K562 (cell line): ENCODE data around the gene HMGA1. TPM values are rescaled to one million over a fixed set of nuclear protein-coding genes. Genes with fewer than 3 reads are reported as not detected.

Source experiments
- ARHGAP35 ChIP-seq: fragments of 450-650 bp; IDR thresholded peaks from 2 replicates; pipeline ENCODE4 v1.6.1; 2018; ENCODE audit not compliant: partially characterized antibody
- BRD9 ChIP-seq: fragments of 450-650 bp; IDR thresholded peaks from 2 replicates; pipeline ENCODE4 v1.6.1; 2018; ENCODE audit warnings: low read depth; ENCODE audit not compliant: partially characterized antibody
- DACH1 ChIP-seq: fragments of 450-650 bp; IDR thresholded peaks from 2 replicates; pipeline ENCODE4 v1.6.1; 2018; ENCODE audit not compliant: partially characterized antibody
- EP400 ChIP-seq: fragments of 450-650 bp; IDR thresholded peaks from 2 replicates; pipeline ENCODE4 v1.6.1; 2017; ENCODE audit warnings: antibody characterized with exemption, mild to moderate bottlenecking, moderate library complexity
- FOS ChIP-seq: IDR thresholded peaks from 3 replicates; pipeline ENCODE4 v1.6.1; 2011; ENCODE audit not compliant: insufficient read length; ENCODE audit errors: extremely low read depth
- FUS ChIP-seq: fragments of 200-400 bp; formaldehyde crosslinking; optimal IDR thresholded peaks from 2 replicates; pipeline ENCODE3; 2017; ENCODE audit warnings: low read depth, low read length
- LCOR ChIP-seq: sonication (generic); formaldehyde crosslinking; IDR thresholded peaks from 2 replicates; pipeline ENCODE4 v1.8.0; 2022; ENCODE audit warnings: mild to moderate bottlenecking, missing genetic modification reagents
- MIER1 ChIP-seq: fragments of 450-650 bp; IDR thresholded peaks from 2 replicates; pipeline ENCODE4 v1.6.1; 2016; ENCODE audit warnings: antibody characterized with exemption, mild to moderate bottlenecking, low read depth
- PHB2 ChIP-seq: fragments of 450-650 bp; IDR thresholded peaks from 2 replicates; pipeline ENCODE4 v1.6.1; 2017; ENCODE audit warnings: low read depth
- PPARD ChIP-seq: fragments of 250-450 bp; sonication (Bioruptor Pico); IDR thresholded peaks from 2 replicates; pipeline ENCODE4 v1.8.0; 2022; ENCODE audit warnings: inconsistent platforms, mild to moderate bottlenecking, moderate library complexity
- SMAD3 ChIP-seq: fragments of 450-650 bp; formaldehyde crosslinking; conservative IDR thresholded peaks from 2 replicates; pipeline ENCODE4 v1.4.0; 2020; ENCODE audit warnings: mild to moderate bottlenecking
- SMARCC2 ChIP-seq: fragments of 450-650 bp; IDR thresholded peaks from 2 replicates; pipeline ENCODE4 v1.6.1; 2017; ENCODE audit warnings: antibody characterized with exemption, moderate library complexity, mild to moderate bottlenecking, low read depth
- SMARCE1 ChIP-seq: fragments of 450-650 bp; IDR thresholded peaks from 2 replicates; pipeline ENCODE4 v1.7.1; 2016; ENCODE audit warnings: mild to moderate bottlenecking
- SREBF1 ChIP-seq: fragments of 150-350 bp; IDR thresholded peaks from 2 replicates; pipeline ENCODE4 v1.6.1; 2014; ENCODE audit warnings: antibody characterized with exemption, low read depth, low read length, borderline replicate concordance
- YBX1 ChIP-seq: fragments of 450-650 bp; IDR thresholded peaks from 2 replicates; pipeline ENCODE4 v1.7.1; 2016; ENCODE audit warnings: mild to moderate bottlenecking
- ZBTB17 ChIP-seq: fragments of 450-650 bp; formaldehyde crosslinking; IDR thresholded peaks from 2 replicates; pipeline ENCODE4 v1.4.0; 2020; ENCODE audit warnings: mild to moderate bottlenecking
- ZFP1 ChIP-seq: fragments of 450-650 bp; formaldehyde crosslinking; IDR thresholded peaks from 2 replicates; pipeline ENCODE4 v1.4.0; 2020; ENCODE audit warnings: mild to moderate bottlenecking, mixed read lengths
- ZNF316 ChIP-seq: fragments of 450-650 bp; IDR thresholded peaks from 2 replicates; pipeline ENCODE4 v1.6.1; 2016
- ZNF384 ChIP-seq: IDR thresholded peaks from 2 replicates; pipeline ENCODE4 v1.6.1; 2012; ENCODE audit warnings: low read depth, low read length, improper control_type of control experiment
- ZNF408 ChIP-seq: fragments of 250-450 bp; sonication (Bioruptor Pico); IDR thresholded peaks from 2 replicates; pipeline ENCODE4 v1.4.0; 2020; ENCODE audit warnings: low read depth, mild to moderate bottlenecking, moderate library complexity
- ZNF431 ChIP-seq: sonication (generic); formaldehyde crosslinking; IDR thresholded peaks from 2 replicates; pipeline ENCODE4 v1.8.0; 2022; ENCODE audit warnings: mild to moderate bottlenecking, missing genetic modification reagents
- ZNF75A ChIP-seq: fragments of 450-650 bp; formaldehyde crosslinking; IDR thresholded peaks from 2 replicates; pipeline ENCODE4 v1.4.0; 2020; ENCODE audit warnings: mild to moderate bottlenecking
- polyA plus RNA-seq, 8 experiments: library from polyadenylated mRNA; depleted of rRNA in 4 of 8; stranded (reverse) in 5 of 8; unstranded in 3 of 8; fragments of >200 nt; fragmentation: Nextera tagmentation in 2 of 8; fragmentation: Illumina TruSeq in 1 of 8; extraction: Ambion mirVana in 2 of 8; extraction: Trizol in 1 of 8; gene quantifications; 2 replicates each; pipeline versions ENCODE4 v1.2.1 to v1.2.3, GENCODE V29; 2011 to 2014; ENCODE audit warnings: inconsistent platforms in 1 of 8, missing spikeins in 1 of 8
- total RNA-seq, 7 experiments: library from RNA; depleted of rRNA in 6 of 7; stranded (reverse); fragments of >200 nt in 6 of 7; fragmentation: Illumina TruSeq in 2 of 7; extraction: Trizol in 2 of 7; gene quantifications; 2 replicates each; pipeline versions ENCODE4 v1.2.1 to v1.2.3, GENCODE V29; 2011 to 2021; ENCODE audit warnings: low replicate concordance in 1 of 7
- TF ChIP-seq, protein P1 (sequence below), 2 experiments: fragments of 450-650 bp; conservative IDR thresholded peaks; 2 replicates each; pipeline ENCODE4 v1.6.1; 2017; ENCODE audit warnings: mild to moderate bottlenecking in 2 of 2, moderate library complexity in 2 of 2
- TF ChIP-seq, protein P2 (sequence below): sonication (generic); formaldehyde crosslinking; IDR thresholded peaks from 2 replicates; pipeline ENCODE4 v1.8.0; 2022; ENCODE audit warnings: mild to moderate bottlenecking, low read depth, missing genetic modification reagents
- TF ChIP-seq, protein P3 (sequence below): fragments of 250-450 bp; sonication (Bioruptor Pico); IDR thresholded peaks from 2 replicates; pipeline ENCODE4 v1.8.0; 2021; ENCODE audit warnings: moderate library complexity, mild to moderate bottlenecking, inconsistent platforms
- TF ChIP-seq, protein P4 (sequence below): fragments of 200-800 bp; sonication (Bioruptor generic); IDR thresholded peaks from 2 replicates; pipeline ENCODE4 v1.6.1; 2017; ENCODE audit warnings: missing genetic modification characterization, missing compliant biosample characterization

The HMGA1 gene
- total and polyA plus RNA-seq, 9 of the 15 experiments (the other 6 are each of a cell fraction or from before 2014, with no cell fraction given): 27.8 to 1,947 (median 594) TPM

DNA sequence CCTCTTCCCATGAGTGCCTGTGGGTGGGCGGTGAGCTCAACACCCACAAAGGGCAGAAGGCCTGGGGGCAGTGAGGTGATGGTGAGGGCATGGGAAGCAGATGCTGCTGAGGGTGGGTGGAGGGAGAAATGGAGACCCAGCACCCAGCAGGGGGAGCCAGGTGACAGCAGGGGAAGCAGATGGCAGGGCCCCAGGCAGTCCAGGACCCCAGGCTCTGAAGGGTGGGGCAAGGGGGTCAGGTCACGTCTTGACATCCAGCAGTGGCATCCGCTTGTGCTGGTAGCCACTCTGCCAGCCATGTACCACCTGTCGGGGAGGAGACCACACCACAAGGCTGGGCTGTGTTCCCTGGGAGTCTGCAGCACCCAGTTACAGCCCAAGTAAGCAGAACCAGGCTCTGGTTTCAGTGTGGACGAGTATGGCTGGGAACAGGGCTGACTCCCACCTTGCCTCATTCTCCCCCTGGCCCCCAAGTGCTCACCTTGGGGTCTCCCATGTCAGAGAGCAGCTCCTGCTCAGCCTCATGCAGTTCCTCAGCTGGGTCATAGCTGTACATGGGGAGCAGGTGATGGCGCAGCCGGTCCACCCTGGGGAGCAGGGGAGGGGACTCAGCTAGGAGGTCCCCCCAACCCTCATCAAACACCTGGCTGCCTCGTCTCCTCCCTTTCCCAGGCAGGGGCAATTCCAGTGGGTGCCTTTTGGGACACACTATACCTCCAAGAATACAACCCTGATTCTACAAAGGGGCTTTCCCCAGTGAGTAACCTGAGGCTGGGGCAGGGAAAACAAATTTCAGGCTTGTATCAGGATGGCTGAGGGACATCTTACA lies 10.1 kb downstream of the HMGA1 start (continued):
- TF ChIP-seq FUS (no peak), DACH1 (no peak), FOS (no peak), SREBF1 (no peak), MIER1 (no peak), ZNF384 (no peak), EP400 (no peak), SMARCE1 (0 out of 2 replicates have a peak, but pooled peaks have one; percentile 23), YBX1 (no peak), PHB2 (no peak), ZBTB17 (CRISPR knock-in tag) (no peak), LCOR (CRISPR knock-in tag) (no peak), ZNF75A (CRISPR knock-in tag) (no peak), SMARCC2 (no peak), ARHGAP35 (peak; percentile 13), SMAD3 (CRISPR knock-in tag) (no peak), ZNF316 (no peak), ZFP1 (CRISPR knock-in tag) (no peak), ZNF408 (CRISPR knock-in tag) (no peak), ZNF431 (CRISPR knock-in tag) (0 out of 2 replicates have a peak, but pooled peaks have one; percentile 12), BRD9 (no peak), PPARD (CRISPR knock-in tag) (no peak)
- TF ChIP-seq, protein P1, sequence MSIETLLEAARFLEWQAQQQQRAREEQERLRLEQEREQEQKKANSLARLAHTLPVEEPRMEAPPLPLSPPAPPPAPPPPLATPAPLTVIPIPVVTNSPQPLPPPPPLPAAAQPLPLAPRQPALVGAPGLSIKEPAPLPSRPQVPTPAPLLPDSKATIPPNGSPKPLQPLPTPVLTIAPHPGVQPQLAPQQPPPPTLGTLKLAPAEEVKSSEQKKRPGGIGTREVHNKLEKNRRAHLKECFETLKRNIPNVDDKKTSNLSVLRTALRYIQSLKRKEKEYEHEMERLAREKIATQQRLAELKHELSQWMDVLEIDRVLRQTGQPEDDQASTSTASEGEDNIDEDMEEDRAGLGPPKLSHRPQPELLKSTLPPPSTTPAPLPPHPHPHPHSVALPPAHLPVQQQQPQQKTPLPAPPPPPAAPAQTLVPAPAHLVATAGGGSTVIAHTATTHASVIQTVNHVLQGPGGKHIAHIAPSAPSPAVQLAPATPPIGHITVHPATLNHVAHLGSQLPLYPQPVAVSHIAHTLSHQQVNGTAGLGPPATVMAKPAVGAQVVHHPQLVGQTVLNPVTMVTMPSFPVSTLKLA (conservative IDR thresholded peaks at IDR 0.05): 0 out of 4 replicates have a peak, but pooled peaks of 1 of the 2 experiments have one; percentile 24
- TF ChIP-seq, protein P2, sequence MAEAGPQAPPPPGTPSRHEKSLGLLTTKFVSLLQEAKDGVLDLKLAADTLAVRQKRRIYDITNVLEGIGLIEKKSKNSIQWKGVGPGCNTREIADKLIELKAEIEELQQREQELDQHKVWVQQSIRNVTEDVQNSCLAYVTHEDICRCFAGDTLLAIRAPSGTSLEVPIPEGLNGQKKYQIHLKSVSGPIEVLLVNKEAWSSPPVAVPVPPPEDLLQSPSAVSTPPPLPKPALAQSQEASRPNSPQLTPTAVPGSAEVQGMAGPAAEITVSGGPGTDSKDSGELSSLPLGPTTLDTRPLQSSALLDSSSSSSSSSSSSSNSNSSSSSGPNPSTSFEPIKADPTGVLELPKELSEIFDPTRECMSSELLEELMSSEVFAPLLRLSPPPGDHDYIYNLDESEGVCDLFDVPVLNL (CRISPR knock-in tag): no peak; the same call in 1 of the 2 replicates
- TF ChIP-seq, protein P3, sequence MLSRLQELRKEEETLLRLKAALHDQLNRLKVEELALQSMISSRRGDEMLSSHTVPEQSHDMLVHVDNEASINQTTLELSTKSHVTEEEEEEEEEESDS: no peak
- TF ChIP-seq, protein P4, sequence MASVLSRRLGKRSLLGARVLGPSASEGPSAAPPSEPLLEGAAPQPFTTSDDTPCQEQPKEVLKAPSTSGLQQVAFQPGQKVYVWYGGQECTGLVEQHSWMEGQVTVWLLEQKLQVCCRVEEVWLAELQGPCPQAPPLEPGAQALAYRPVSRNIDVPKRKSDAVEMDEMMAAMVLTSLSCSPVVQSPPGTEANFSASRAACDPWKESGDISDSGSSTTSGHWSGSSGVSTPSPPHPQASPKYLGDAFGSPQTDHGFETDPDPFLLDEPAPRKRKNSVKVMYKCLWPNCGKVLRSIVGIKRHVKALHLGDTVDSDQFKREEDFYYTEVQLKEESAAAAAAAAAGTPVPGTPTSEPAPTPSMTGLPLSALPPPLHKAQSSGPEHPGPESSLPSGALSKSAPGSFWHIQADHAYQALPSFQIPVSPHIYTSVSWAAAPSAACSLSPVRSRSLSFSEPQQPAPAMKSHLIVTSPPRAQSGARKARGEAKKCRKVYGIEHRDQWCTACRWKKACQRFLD (CRISPR knock-in tag): no peak
